Measurements from ENCODE around the gene NELL1.

Gene NELL1

GRCh38 chr11:21612326-21612725 lies 942.9 kb downstream of the NELL1 start:
- no peak for DNase-seq

- DNase-seq, result no peak
Measured at GRCh38 chr11:21614961-21615360, 945.6 kb downstream of the NELL1 start.

DNA sequence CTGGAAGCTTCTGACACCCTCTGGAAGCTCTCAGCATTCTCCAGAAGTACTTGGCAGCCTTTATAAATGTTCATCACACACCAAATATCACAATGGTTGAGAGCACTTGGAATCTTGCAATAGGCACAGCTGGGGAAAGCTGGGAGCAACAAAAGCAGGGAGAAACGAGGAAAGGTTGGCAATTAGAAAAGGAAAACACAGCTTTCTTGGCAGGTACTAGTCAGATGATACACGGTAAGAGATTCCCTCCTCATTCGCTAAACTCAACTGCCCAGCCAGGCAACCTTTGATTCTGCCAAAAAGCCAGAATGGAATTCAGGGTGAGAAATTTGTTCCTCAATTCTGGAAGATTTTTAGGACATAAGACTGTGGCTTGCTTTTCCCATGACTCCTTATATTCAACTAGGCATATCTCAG lies 946.6 kb downstream of the NELL1 start:
- DNase-seq, result no peak

GRCh38 chr11:21622566-21622965 lies 953.2 kb downstream of the NELL1 start:
- no peak for DNase-seq

DNA sequence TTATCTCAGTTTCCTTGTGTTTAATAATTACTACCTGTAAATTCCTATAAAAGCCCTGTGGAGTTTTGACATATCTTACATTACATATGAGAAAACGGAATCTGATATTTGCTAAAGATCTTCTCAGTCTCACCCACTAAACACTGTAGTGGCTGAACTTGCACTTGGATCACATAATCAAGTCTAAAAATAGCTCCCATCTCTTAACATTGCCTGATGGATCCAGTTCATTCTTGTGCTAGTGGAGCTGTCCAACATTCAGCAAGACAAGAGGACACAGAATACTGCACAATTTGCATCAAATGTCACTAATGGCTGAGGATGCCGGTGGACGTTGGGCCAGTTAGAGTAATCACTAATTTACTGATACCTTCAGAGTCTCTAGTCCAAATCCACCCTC lies 953.6 kb downstream of the NELL1 start:
- DNase-seq, result no peak

Data from NCI-H1105 (cell line).